NCI-H1436 treated with DMSO at 0.1 percent for 48 hours (cell line): Measurements from ENCODE around the gene AUTS2.

Experiments used
- DNase-seq: peaks from one replicate; lab custom pipeline; 2025; lab: John Stamatoyannopoulos, UW

The AUTS2 gene

DNA sequence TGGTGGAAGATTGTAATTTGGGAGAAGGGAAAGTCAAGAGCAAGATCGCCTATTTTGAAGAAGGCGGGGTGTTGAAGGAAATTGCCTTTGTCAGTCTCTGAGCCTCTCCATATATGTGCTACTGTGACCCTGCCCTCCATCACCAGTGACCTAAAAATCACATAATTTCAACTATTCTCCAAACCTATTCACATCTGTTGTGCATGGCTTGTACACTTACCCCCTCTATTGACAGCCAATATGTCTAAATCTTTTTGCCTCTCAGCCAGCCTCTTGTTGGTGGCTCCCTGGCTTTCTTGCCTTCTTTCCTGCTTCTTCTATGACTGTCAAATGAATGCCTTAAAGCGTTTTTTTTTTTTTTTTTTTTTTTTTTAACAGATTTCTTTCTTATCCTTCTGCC lies 295.6 kb downstream of the AUTS2 start:
- peak; percentile 66 for DNase-seq

DNA sequence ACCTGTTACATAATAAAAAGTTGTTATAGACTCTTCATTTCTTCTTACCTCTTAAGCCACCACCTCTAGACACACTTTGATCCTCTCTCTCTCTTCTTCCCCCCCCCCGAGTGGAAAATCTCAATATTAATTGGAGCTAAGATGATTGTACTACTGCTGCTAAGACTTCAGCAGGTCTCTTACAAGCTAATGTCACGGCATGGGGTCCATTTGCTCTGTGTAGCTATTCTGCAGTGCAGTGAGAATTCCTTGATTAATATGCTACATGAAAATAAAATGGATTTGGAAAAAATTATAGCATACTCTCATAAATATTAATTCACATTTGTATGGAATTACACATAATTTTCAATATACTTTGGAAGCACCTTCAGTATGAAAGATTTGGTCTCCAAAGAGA lies 297.2 kb downstream of the AUTS2 start:
- DNase-seq: no peak

GRCh38 chr7:69896121-69896520 lies 297.8 kb downstream of the AUTS2 start:
- DNase-seq: no peak

GRCh38 chr7:69898189-69898588 lies 299.9 kb downstream of the AUTS2 start:
- no peak for DNase-seq

- DNase-seq: no peak
Observed at GRCh38 chr7:69903410-69903809, 305.1 kb downstream of the AUTS2 start.

GRCh38 chr7:69906283-69906995 lies 308.2 kb downstream of the AUTS2 start:
- no peak for DNase-seq

DNA sequence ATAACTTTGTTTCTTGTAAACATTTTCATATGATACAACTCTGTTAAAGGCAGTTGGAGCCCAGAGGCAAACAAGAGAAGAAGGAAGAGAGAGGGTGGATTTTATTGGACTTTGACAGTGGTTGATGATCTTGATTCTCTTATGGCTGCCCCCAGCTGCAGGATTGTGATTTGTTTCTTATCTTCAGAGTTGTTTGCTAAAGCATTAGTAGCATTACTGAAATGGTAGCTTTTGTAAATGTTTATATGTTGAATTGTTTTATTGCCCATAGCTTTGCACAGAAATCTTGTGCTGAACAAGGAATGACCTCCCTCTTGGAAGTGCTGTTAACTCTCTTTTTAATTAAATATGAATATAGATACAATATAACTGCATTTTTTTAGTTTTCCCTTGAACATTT lies 309.4 kb downstream of the AUTS2 start:
- no peak for DNase-seq

DNA sequence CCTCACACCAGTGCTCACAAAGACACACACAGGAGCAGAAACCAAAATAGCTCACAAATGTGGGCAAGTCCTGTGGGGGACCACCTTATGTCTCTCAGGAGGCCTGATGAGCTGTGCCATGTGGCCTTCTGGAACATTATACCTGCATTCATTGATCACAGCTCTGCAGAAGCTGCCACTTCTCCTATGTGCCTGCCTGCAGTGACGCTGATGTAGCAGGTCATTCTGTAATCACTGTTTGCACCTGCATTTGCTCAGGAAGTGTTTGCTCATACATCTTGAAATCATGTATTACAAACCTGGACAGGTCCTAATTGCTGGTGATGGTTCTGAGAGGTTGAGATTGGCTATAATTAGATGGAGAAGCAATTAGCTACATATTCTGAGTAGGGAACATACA lies 310.2 kb downstream of the AUTS2 start:
- peak; percentile 73 for DNase-seq

GRCh38 chr7:69910150-69910549 lies 311.9 kb downstream of the AUTS2 start:
- DNase-seq: no peak

GRCh38 chr7:69911337-69911736 lies 313.1 kb downstream of the AUTS2 start:
- no peak for DNase-seq

GRCh38 chr7:69912141-69912540 lies 313.9 kb downstream of the AUTS2 start:
- DNase-seq: no peak

GRCh38 chr7:69912846-69913245 lies 314.6 kb downstream of the AUTS2 start:
- no peak for DNase-seq

GRCh38 chr7:69919426-69920111 lies 321.3 kb downstream of the AUTS2 start:
- no peak for DNase-seq

DNA sequence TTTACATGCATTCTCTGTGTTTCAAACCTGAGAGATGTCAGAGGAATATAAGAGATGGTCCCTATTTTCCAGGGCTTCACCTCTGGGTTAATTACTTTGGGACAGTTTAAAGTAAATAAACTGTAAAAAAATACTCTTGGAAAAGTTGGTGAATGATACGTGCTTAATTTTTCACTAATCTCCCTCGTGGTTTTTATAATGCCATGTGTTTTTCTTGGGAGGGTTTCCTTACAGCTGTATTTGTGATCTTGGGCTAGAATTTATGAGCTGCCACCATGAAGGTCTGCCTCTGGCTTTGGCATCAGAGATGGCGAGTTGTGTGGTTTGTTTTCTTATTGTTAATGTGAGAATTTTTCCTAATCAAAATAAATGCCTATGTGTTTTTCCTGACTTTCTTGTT lies 322.5 kb downstream of the AUTS2 start:
- DNase-seq: no peak

GRCh38 chr7:69922026-69922803 lies 323.9 kb downstream of the AUTS2 start:
- DNase-seq: no peak

GRCh38 chr7:69927461-69927860 lies 329.2 kb downstream of the AUTS2 start:
- DNase-seq: no peak

DNA sequence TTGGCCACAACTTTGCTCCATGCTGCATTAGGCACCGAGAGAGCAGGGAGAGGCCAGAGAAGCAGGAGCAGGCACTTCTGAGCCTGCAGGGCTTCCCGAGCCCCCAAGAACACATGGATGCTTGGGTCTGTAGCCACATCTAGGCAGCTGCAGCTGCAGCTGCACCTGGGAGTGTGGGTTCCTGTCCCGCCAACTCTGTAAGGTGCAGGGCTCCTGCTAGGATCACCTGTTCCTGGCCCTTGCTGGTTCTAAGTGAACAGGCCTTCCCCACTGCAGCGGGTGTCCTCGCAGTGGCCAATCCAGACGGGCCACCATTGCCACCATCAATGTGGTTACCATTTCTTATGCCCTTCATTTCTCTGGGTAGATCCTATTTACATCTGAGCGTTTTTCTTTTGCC lies 330.3 kb downstream of the AUTS2 start:
- DNase-seq: no peak

GRCh38 chr7:69929622-69930021 lies 331.3 kb downstream of the AUTS2 start:
- DNase-seq: no peak

DNA sequence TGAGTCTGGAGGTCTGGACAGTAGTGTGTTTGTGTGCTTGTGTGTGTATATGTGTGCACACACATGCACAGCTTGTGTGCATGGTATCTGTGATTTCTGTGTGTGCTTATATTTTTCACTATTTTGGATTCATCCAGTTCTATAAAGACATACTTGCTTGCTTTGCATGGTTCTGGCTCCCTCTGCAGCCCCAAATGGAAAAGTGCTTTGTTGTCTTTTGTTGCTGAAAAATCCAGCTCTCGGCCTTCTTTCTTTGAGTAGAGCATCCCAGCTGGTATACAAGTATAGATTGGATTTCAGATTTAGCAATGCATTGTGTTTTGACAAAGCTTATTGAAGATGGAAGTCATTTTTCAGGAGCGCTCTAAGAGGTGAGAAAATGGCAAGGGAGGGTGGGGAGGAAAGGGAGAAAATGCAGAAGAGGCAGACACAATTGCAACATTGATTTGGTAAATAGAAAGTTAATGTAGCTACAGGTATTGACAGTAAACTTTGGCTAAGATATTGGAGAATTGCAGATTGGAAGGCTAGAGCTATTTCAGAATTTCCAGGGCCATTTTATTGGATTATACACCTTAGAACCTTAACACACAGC lies 333.9 kb downstream of the AUTS2 start:
- DNase-seq: no peak

GRCh38 chr7:69934144-69934903 lies 336.0 kb downstream of the AUTS2 start:
- peak; percentile 71 for DNase-seq

DNA sequence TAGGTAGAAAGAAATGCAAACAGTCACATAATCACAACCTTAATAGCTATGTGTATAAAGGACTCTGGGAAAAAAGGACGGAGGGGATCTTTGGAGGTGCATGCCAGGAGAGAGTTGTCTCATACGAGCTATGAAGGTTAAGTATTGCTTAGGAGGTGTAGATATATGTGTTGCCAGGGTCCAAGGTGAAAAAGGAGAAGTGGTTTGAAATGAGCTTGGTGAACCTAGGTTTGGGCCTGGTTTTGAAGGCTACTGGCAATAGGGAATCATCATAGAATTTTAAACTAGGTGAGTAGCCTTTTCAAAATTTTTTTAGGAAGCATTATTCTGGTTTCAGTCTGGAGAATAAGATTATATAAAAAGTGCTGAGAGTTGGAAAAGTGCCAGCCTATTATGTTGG lies 336.8 kb downstream of the AUTS2 start:
- no peak for DNase-seq

DNA sequence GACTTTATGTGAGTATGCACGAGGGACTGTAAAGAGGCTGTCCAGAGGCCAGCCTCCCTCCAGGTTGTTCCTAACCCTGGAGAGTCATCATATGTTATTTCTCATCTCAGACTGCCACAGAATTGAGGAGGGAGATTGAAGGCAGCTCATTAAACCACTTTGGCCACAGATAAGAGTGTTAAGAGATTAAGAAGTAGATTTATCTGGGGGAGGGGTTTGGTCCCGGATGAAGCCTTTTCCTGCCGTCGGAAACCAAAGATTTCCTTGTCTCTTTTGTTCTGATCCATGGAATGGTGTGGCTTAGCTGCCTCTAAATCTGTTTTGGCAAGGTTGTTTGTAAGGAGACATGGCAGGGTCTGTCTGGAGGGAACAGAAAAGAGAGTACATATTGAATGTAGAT lies 338.8 kb downstream of the AUTS2 start:
- DNase-seq: no peak
